HG03432 (cell line): Measurements from ENCODE around the gene TMCC1.
"Not testable (repeated sequence)": the region's sequence is repeated elsewhere in the genome, so short reads cannot be mapped to it uniquely, and the experiment has no call there.

Experiments used
- ATAC-seq: cut with Tn5 transposase; IDR thresholded peaks from one replicate; pipeline ENCODE4 v1.9.1; 2021; ENCODE audit warnings: mild to moderate bottlenecking, moderate library complexity; ENCODE audit not compliant: unreplicated experiment

TMCC1 gene

DNA sequence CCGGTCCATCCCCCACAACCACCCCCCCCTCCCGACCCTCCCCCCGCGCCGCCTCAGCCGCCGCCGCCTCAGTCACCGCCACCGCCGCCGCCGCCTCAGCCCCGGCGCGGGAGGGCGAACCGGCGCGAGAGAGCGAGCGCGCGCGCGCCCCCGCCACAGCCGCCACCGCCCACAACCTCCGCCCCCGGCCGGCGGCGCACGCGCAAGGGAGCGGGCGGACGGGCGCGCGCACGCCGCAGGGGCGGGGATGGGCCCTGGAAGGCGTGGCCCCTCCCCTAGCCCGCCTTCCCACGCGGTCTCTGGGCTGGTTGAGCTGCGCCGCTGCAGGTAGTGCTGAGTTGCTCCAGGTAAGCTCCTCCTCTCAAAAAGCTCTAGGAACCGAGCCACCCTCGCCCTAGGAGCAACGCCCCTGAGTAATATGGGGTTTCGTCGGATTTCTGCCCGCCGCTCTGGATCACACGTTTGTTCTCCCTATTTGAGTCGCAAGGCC is at the start of gene TMCC1:
TMCC1 (minus strand) TSS at position 131 of the 490 bp plus-strand sequence.
- peak; percentile 89 for ATAC-seq

DNA sequence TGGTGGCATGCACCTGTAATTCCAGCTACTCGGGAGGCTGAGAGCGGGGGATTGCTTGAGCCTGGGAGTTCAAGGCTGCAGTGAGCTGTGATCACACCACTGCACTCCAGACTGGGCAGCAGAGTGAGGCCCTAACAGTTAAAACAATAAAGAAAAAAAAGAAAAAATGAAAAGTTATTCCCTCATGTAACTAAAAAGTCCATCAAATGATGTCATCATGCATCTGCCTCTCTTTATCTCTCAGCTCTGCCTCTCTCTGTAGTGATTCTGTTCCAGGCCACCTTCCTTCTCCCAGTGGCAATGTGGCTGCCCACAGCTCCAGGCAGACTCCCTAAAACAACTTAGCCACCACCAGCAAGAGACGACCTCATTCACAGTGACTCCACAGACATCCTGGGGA is 49.5 kb upstream of the TMCC1 start:
- no peak for ATAC-seq

GRCh38 chr3:129942296-129942695 is 48.8 kb upstream of the TMCC1 start:
- ATAC-seq, result no peak

DNA sequence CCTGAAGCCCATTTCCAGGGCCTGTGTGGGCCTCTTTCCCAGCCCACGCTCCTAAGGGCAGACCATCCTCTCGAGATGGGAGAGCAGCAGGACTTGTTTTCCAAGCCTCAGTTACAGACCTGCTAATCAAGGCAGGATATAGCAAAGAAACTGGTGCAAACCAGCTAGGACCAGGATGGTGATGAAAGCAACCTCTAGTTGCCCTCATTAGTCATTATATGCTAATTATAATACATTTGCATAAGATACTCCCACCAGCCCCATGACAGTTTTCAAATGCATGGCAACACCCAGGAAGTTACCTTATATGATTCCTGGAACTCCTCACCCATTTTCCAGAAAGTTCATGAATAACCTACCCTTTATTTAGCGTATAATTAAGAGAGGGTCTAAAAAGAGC is 46.6 kb upstream of the TMCC1 start:
- ATAC-seq, result no peak

- ATAC-seq, result no peak
Measured at GRCh38 chr3:129938140-129938930, 44.8 kb upstream of the TMCC1 start.

DNA sequence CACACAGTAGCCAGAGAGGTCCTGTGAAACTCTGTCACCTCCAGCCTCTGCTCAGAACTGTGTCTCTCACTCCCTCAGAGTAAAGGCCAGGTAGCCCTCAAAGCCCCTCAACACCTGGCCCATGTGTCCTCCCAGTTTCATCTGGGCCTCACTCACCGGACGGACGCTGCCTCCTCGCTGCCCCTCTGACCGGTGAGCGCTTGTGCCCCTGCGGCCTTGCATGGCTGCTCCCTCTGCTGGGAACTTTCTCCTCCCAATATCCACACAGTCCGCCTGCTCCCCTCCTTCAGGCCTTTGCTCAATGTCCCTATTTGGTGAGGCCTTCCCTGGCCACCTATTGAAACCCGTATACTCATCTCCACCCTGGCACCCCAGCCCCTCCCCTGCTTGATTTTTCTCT is 44.2 kb upstream of the TMCC1 start:
- ATAC-seq, result no peak

DNA sequence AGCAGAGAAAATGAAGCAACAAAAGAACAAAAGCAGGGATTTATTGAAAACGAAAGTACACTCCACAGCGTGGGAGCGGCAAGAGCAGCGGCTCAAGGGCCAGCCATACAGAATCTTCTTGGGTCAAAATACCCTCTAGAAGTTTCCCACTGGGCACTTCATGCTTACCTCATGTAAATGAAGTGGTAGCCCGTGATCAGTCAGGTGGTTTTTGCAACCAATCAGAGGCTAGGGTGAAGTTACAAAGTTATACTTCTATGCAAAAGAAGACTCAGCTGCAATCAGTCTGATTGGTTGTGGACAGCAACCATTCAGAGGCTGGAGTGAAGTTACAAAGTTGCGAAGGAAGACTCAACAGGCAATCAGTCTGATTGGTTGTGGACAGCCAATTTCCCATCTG is 43.2 kb upstream of the TMCC1 start:
- ATAC-seq, result no peak

- no peak for ATAC-seq
Measured at GRCh38 chr3:129934234-129935123, 41.0 kb upstream of the TMCC1 start.

DNA sequence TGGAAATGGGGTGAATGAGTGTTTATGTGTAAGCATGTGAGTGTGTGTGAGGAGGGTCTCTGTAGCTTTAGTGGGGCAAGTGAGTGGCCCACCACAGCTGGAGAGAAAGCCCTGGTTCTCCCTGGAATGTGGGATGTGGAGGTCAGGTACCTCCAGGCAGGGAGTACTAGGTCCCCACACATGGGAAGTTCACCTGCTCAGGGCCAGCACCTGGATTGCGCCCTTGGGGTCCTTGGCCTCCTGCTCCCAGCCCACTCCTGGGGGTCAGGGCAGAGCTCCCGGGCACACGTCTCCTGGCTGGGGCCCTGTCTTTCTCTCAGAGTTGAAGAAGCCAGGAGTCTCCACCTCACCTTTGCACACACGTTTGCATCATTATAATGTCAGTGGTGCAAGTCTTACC is 40.0 kb upstream of the TMCC1 start:
- ATAC-seq, result no peak

- ATAC-seq, result no peak
Measured at GRCh38 chr3:129929383-129929782, 35.9 kb upstream of the TMCC1 start.

GRCh38 chr3:129927072-129927471 is 33.6 kb upstream of the TMCC1 start:
- ATAC-seq, result no peak

DNA sequence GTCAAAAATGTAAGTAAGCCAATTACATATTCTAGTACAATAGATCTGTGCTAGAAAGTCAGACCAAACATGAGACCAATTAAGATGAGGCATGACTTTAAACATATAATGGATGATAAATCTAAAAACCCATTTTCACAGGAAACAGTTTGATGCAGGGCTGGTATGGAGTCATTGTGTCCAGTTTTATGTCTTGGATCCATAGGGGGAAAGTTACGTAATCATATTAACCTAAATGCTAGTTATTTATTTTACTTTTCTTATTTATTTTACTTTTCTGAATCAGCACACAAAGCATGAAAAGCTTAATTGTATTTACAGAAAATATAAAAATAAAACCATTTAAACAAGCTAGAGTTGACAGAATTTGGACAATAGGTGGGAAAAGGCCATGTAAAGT is 26.3 kb upstream of the TMCC1 start:
- ATAC-seq, result no peak

- no peak for ATAC-seq
Measured at GRCh38 chr3:129919357-129919756, 25.8 kb upstream of the TMCC1 start.

DNA sequence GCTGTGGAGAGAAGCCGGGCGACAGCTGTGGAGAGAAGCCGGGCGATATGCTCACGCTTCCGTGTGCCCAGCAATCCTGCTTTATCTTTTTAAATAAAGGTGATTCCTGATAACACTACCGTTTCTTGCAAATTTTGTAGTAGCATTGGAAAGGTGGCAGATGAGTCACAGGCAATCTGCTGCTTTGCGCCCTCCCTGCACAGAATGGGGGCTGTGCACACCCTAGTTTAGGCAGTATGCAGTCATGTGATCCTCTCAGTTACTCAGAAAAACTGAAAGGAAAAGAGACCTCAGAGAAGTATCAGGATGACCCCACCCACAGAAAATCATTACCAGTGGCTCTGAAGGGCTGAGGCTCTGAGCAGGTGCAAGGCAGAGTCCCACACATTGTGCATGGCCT is 24.9 kb upstream of the TMCC1 start:
- ATAC-seq, result no peak

GRCh38 chr3:129917423-129918007 is 24.0 kb upstream of the TMCC1 start:
- no peak for ATAC-seq

DNA sequence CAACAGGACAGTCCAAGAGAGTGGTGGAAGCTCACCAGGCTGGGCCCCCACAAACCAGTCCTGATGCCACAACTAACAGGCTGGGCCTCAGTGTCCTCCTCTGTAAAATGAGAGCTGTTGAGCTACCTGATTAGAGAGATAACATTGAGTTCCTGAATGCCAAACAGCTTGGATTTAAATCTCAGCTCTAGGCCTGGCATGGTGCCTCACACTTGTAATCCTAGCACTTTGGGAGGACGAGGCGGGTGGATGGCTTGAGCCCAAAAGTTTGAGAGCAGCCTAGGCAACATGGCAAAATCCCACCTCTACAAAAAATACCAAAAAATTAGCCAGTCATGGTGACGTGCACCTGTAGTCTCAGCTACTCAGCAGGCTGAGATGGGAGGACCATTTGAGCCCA is 20.1 kb upstream of the TMCC1 start:
- ATAC-seq, result no peak

DNA sequence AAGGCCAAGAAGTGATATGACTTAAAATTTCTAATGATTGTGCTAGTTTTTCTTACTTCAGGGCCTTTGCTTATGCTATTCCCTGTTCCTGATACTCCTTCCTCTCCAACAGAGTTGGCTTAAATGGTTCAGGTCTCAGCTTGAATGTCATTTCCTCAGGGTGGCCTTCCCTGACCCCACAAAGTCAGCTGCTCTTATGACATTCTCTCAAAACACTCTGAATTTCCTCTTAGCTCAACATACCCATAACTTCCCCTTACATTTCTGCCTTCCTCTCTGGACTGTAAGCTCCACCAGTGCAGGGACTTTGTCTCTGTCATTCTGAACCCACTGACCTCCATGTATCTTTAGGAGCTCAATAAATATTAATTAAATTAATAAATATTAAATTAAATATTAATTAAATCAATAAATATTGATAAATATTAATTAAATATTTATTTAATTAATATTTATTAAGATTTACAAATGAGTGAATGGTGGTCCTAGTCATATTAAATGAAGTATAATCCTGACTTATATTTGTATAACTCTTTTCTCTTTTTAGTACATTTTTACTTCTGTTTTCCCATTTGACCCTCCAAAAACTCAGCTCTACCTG is 17.9 kb upstream of the TMCC1 start:
- no peak for ATAC-seq

DNA sequence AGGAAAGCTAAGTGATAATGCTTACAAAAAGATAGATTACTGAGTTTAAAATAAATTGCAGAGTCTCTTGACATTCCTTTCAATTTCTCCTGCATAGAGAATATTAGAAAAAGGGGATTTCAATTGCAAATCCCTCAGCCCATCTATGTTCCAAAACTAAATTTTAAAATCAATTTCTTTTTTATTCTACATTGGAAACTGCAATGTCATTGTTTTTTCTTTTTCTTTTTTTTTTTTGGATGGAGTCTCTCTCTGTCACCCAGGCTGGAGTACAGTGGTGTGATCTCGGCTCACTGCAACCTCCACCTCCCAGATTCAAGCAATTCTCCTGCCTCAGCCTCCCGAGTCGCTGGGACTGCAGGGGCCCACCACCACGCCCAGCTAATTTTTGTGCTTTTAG is 15.7 kb upstream of the TMCC1 start:
- not testable (repeated sequence) for ATAC-seq

DNA sequence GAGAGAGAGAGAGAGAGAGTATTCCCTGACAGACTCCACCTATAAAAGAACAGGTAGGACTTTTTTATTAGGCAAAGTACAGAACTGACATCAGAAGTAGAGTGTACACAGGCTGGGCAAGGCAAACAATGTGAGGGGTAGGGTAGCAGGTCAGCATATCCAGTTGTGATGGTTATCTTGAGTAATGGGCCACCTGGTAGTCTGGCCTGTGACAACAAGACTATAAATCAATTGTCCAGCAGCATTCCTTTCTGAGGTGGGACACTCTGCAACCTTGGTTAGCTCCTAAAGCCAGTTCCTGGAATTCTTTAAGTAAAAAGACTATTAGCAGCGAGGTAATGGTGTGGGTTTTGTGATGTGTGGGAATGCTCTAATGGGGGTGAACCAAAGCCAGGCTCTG is 14.9 kb upstream of the TMCC1 start:
- ATAC-seq, result no peak

DNA sequence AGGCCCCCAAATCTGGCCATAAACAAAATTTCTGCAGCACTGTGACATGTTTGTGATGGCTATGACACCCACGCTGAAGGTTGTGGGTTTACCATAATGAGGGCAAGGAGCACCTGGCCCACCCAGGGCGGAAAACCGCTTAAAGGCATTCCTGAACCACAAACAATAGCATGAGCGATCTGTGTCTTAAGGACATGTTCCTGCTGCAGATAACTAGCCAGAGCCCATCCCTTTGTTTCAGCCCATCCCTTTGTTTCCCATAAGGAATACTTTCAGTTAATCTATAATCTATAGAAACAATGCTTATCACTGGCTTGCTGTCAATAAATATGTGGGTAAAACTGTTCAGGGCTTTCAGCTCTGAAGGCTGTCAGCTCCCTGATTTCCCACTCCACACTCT is 7.8 kb upstream of the TMCC1 start:
- ATAC-seq, result not testable (repeated sequence)

GRCh38 chr3:129897026-129897425 is 3.5 kb upstream of the TMCC1 start:
- ATAC-seq, result no peak
